CD4-positive, alpha-beta T cell (primary cell): ENCODE measurements around the gene ZGRF1. TPM values are rescaled to one million over a fixed set of nuclear protein-coding genes. Genes with fewer than 3 reads are reported as not detected.
"Not testable (repeated sequence)": the region's sequence is repeated elsewhere in the genome, so short reads cannot be mapped to it uniquely, and the experiment has no call there.

Source experiments
- ATAC-seq: fragments of 200-7000 bp; cut with Tn5 transposase; one replicate; pipeline ENCODE4 v1.10.0; 2022; ENCODE audit warnings: mild to moderate bottlenecking; ENCODE audit not compliant: poor library complexity
- CTCF ChIA-PET: fragments of 350-600 bp; sonication (Branson Sonifier 250); formaldehyde crosslinking; loops from one replicate; lab custom pipeline; 2021; ENCODE audit warnings: antibody characterized with exemption, inconsistent platforms; lab: Charles Lee
- POLR2A ChIA-PET: fragments of 350-600 bp; sonication (Branson Sonifier 250); formaldehyde crosslinking; loops from one replicate; lab custom pipeline; 2021; ENCODE audit warnings: antibody characterized with exemption, inconsistent platforms; lab: Charles Lee
- DNase-seq, 14 experiments: peaks; one replicate each; pipeline ENCODE4 v3.0.0-alpha.2; 2013 to 2020; ENCODE audit warnings: mixed read lengths in 2 of 14
- H3K27ac ChIP-seq, 2 donors: one replicate each; pipeline versions ENCODE4 v1.5.1 to v1.7.0; 2013; ENCODE audit warnings: low read length in 2 of 2, low read depth in 1 of 2, mild to moderate bottlenecking in 1 of 2
- H3K27me3 ChIP-seq, 2 experiments: 1 replicate in 1 of 2; 2 replicates in 1 of 2; pipeline versions ENCODE4 v1.6.1 to v1.7.0; 2013; ENCODE audit warnings: low read length in 2 of 2, control low read depth in 1 of 2, mild to moderate bottlenecking in 1 of 2, moderate library complexity in 1 of 2; ENCODE audit not compliant: insufficient read depth in 2 of 2, control insufficient read depth in 1 of 2
- H3K36me3 ChIP-seq: one replicate; pipeline ENCODE4 v1.6.1; 2013; ENCODE audit warnings: low read length, control low read depth; ENCODE audit not compliant: insufficient read depth
- H3K4me1 ChIP-seq: one replicate; pipeline ENCODE4 v1.6.1; 2013; ENCODE audit warnings: low read length, control low read depth; ENCODE audit not compliant: insufficient read depth
- H3K4me3 ChIP-seq: one replicate; pipeline ENCODE4 v1.5.1; 2013; ENCODE audit warnings: mild to moderate bottlenecking, low read length, moderate library complexity
- H3K9me3 ChIP-seq, 2 experiments: 1 replicate in 1 of 2; 2 replicates in 1 of 2; pipeline versions ENCODE4 v1.6.1 to v1.7.0; 2013; ENCODE audit warnings: low read length in 2 of 2, mild to moderate bottlenecking in 2 of 2, control low read depth in 1 of 2, moderate library complexity in 1 of 2; ENCODE audit not compliant: control insufficient read depth in 1 of 2, insufficient read depth in 1 of 2
- H3K27ac Mint-ChIP-seq: one replicate; pipeline ENCODE4 v1.8.0; 2020; ENCODE audit warnings: mixed read lengths
- H3K27me3 Mint-ChIP-seq: one replicate; pipeline ENCODE4 v1.8.0; 2021; ENCODE audit warnings: mixed read lengths
- H3K36me3 Mint-ChIP-seq: one replicate; pipeline ENCODE4 v1.8.0; 2021; ENCODE audit warnings: low read depth, mixed read lengths
- H3K4me1 Mint-ChIP-seq: one replicate; pipeline ENCODE4 v1.8.0; 2021; ENCODE audit warnings: low read depth, mixed read lengths
- H3K4me3 Mint-ChIP-seq: one replicate; pipeline ENCODE4 v1.8.0; 2020; ENCODE audit warnings: mild to moderate bottlenecking, mixed read lengths
- H3K9me3 Mint-ChIP-seq: one replicate; pipeline ENCODE4 v1.8.0; 2020; ENCODE audit warnings: mixed read lengths
- intact Hi-C, 2 experiments: fragments of 100-400 bp; cut with DNase I in 1 of 2; cut with micrococcal nuclease in 1 of 2; formaldehyde crosslinking; loops; one replicate each; pipeline versions ENCODE4 v1.15.1 to v1.9.0; 2023 to 2025; cut with DNase I, micrococcal nuclease
- total RNA-seq, 174 experiments: library from RNA in 2 of 174; stranded (reverse) in 2 of 174; gene quantifications; one replicate each; pipeline ENCODE4 v1.2.3 and lab custom pipeline; 2021 to 2026
- TF ChIP-seq, protein P1 (sequence below): fragments of 200-600 bp; IDR thresholded peaks from one replicate; pipeline ENCODE4 v1.8.0; 2022; ENCODE audit warnings: antibody characterized with exemption, mild to moderate bottlenecking

Gene ZGRF1
- total RNA-seq, 2 experiments from 2014 or later: 11.3 to 11.7 TPM

DNA sequence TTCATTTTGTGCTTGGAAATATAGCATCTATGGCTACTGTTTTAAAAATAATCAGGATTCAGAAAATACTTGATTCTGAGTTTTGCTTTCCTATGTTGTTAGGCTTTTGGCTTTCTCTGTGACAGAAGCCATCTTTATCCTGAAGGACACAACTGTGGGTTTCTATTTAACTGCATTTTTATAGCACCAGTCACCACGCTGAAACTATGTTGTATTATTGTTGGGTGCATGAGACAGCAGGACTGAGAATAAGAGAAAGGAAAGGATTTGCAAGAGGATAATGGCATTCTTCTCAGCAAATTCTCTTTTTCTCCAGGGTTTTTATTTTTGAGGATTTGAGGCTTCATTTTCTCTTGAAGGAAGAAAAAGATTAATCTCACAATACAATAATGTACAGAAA, 110.6 kb downstream of the ZGRF1 start:
- DNase-seq: no peak
- H3K27ac Mint-ChIP-seq: no peak overlapping the region
- H3K27me3 Mint-ChIP-seq: peaks cover 73% of the 10 kb centered on the region
- intact Hi-C loops: no loop called here
- Histone ChIP-seq H3K27ac (no peak overlapping the region), H3K36me3 (no peaks in the 10 kb centered on the region), H3K9me3 (peaks cover 0 to 17% of the 10 kb centered on the region in 2 experiments), H3K27me3 (peaks cover 35 to 37% of the 10 kb centered on the region in 2 experiments), H3K4me1 (peaks cover 27% of the 10 kb centered on the region), H3K4me3 (no peak overlapping the region)
- ChIA-PET POLR2A (interaction anchor here (0.7 kb wide), 1 partner anchor 246 kb away, joined by 3 read pairs; no protein-coding TSS in a partner anchor), CTCF (no interaction called here)
- ATAC-seq: no peak
- peaks cover 6% of the 10 kb centered on the region for H3K9me3 Mint-ChIP-seq
- H3K4me1 Mint-ChIP-seq: peaks cover 34% of the 10 kb centered on the region
- no peaks in the 10 kb centered on the region for H3K36me3 Mint-ChIP-seq
- H3K4me3 Mint-ChIP-seq: peak overlapping the region; percentile 2
- TF ChIP-seq, protein P1, sequence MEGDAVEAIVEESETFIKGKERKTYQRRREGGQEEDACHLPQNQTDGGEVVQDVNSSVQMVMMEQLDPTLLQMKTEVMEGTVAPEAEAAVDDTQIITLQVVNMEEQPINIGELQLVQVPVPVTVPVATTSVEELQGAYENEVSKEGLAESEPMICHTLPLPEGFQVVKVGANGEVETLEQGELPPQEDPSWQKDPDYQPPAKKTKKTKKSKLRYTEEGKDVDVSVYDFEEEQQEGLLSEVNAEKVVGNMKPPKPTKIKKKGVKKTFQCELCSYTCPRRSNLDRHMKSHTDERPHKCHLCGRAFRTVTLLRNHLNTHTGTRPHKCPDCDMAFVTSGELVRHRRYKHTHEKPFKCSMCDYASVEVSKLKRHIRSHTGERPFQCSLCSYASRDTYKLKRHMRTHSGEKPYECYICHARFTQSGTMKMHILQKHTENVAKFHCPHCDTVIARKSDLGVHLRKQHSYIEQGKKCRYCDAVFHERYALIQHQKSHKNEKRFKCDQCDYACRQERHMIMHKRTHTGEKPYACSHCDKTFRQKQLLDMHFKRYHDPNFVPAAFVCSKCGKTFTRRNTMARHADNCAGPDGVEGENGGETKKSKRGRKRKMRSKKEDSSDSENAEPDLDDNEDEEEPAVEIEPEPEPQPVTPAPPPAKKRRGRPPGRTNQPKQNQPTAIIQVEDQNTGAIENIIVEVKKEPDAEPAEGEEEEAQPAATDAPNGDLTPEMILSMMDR: no peak

DNA sequence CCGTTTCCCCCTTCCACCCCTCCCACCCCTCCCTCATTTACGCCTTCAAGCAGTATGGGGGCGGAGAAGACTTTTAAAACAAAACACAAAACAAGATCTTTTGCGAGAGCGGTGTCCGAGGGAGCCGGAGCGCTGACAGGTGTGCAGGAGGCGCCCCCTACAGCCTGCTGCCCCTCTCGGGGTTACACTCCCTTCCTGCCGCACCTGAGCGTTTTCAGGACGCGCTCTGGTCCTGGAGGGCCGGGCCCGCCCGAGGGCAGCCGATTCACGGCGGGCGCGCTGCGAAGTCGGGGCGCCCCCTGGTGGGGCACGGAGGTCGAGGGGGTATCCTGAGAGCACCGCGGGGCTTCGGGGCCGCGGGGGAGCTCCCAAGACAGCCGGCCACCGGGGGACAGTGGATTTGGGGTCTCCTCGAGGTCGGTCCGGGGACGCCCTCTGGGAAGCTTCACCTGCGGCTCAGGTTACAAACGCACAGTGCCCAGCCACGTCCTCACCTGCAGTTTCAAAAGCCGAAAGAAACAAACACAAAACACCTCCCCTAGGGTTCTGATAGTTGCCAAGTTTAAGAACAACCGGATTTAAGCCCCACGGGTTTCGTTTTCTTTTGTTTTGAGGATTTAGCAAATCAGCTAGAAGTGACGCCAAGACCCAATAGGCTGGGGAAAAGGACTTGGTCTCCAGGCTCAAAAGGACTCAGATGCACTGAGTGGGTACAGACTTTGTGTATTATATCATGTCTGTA, 112.8 kb downstream of the ZGRF1 start:
- Histone ChIP-seq H3K4me1 (peaks cover 35% of the 10 kb centered on the region), H3K27me3 (peaks cover 50 to 51% of the 10 kb centered on the region in 2 experiments), H3K4me3 (peak overlapping the region; percentile 51), H3K27ac (no peak overlapping the region), H3K36me3 (no peaks in the 10 kb centered on the region), H3K9me3 (peaks cover 9 to 28% of the 10 kb centered on the region in 2 experiments)
- peaks cover 51% of the 10 kb centered on the region for H3K4me1 Mint-ChIP-seq
- H3K27me3 Mint-ChIP-seq: peaks cover 78% of the 10 kb centered on the region
- no peaks in the 10 kb centered on the region for H3K36me3 Mint-ChIP-seq
- H3K4me3 Mint-ChIP-seq: peak overlapping the region; percentile 89
- CTCF ChIA-PET: interaction anchor here (0.6 to 1.6 kb wide), 8 partner anchors 9 to 310 kb away, joined by 3 to 7 read pairs (median 4); no protein-coding TSS in a partner anchor
- ATAC-seq (peak; percentile 82), DNase-seq (peak; percentile 49 to 83 (median 70))
- POLR2A ChIA-PET: interaction anchor here (0.7 to 1.4 kb wide), 3 partner anchors 114 to 292 kb away, joined by 3 to 4 read pairs (median 3); partner anchors contain the start of gene AP1AR
- peaks cover 6% of the 10 kb centered on the region for H3K9me3 Mint-ChIP-seq
- intact Hi-C loops: loop anchor here (1.0 to 5.0 kb wide), 7 partner anchors 113 to 425 kb away; partner anchors contain the start of genes AP1AR (in 2 of the 2), LARP7 (in 1 of the 2) and ZGRF1 (in 1 of the 2)
- TF ChIP-seq, protein P1: peak; percentile 74
- no peak overlapping the region for H3K27ac Mint-ChIP-seq

DNA sequence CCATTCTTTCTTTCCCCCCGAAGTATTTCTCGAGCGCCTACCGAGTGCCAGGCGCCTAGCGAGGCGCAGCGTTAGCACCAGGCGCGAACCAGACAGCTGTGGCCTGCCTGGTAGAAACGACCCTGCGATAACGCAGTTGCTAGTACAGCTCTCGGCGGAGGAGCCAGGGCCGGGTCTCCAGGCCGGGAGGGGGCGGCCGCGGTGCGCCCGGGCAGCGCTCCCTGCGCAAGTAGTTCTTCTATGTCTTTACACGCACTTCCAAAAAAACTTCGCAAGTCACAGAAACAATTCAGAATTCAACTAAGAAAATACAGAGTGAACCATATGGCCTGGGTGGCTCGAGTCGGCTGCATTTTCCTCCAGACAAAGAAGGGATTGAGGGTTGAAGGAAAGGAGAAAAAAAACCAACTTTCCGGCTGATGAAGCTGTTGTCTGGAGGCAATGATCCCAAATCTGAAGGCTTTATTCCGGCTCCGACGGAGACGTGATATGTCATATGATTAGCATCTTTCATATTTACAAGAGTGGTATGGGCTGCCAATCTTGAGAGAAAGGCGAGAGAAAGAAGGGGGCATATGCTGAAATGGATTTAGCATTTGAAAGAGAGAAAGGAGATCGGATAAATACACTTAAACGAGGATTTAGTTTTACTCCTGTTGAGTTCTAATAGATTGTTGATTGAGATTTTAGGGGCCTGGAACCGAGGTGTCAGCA, 113.5 kb downstream of the ZGRF1 start:
- no peak overlapping the region for H3K27ac ChIP-seq
- ATAC-seq (peak; percentile 51), DNase-seq (peak in 8 of 14 experiments; percentile 22 to 73 (median 45))
- Mint-ChIP-seq H3K27ac (no peak overlapping the region), H3K27me3 (peaks cover 84% of the 10 kb centered on the region), H3K4me3 (peak overlapping the region; percentile 89), H3K9me3 (peaks cover 6% of the 10 kb centered on the region), H3K36me3 (no peaks in the 10 kb centered on the region), H3K4me1 (peaks cover 58% of the 10 kb centered on the region)
- TF ChIP-seq, protein P1: no peak
- H3K27me3 ChIP-seq: peaks cover 56 to 59% of the 10 kb centered on the region in 2 experiments
- ChIA-PET CTCF (interaction anchor here (0.8 to 1.5 kb wide), 5 partner anchors 11 to 309 kb away, joined by 3 to 8 read pairs (median 4); no protein-coding TSS in a partner anchor), POLR2A (interaction anchor here (0.7 to 1.4 kb wide), 3 partner anchors 115 to 291 kb away, joined by 3 to 4 read pairs (median 3); partner anchors contain the start of gene AP1AR)
- intact Hi-C loops: loop anchor here (1.0 to 5.0 kb wide), 3 partner anchors 114 to 291 kb away; partner anchors contain the start of genes AP1AR (in 2 of the 2), LARP7 (in 1 of the 2) and ZGRF1 (in 1 of the 2)
- H3K4me3 ChIP-seq: peak overlapping the region; percentile 51
- no peaks in the 10 kb centered on the region for H3K36me3 ChIP-seq
- peaks cover 9 to 28% of the 10 kb centered on the region in 2 experiments for H3K9me3 ChIP-seq
- peaks cover 35% of the 10 kb centered on the region for H3K4me1 ChIP-seq

DNA sequence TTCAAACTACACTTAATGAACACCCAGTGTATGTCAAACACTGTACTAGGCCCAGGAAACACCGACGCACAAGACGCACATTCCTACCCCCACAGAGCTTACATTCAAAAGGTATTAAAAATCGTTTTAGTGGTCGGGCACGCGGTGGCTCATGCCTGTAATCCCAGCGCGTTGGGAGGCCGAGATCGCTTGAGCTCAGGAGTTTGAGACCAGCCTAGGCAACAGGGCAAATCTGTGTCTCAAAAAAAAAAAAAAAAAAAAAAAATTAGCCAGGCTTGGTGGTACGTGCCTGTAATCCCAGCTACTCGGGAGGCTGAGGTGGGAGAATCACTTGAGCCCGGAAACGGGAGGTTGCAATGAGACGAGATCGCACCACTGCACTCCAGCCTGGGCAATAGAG, 114.3 kb downstream of the ZGRF1 start:
- intact Hi-C loops: loop anchor here (5.0 kb wide), 2 partner anchors 115 to 290 kb away; partner anchors contain the start of genes AP1AR (in 2 of the 2), LARP7 (in 1 of the 2) and ZGRF1 (in 1 of the 2)
- CTCF ChIA-PET: interaction anchor here (0.8 to 1.4 kb wide), 3 partner anchors 10 to 194 kb away, joined by 3 to 8 read pairs (median 3); no protein-coding TSS in a partner anchor
- H3K27ac Mint-ChIP-seq, H3K9me3 Mint-ChIP-seq, DNase-seq, H3K36me3 ChIP-seq, H3K27ac ChIP-seq, POLR2A ChIA-PET, ATAC-seq, H3K36me3 Mint-ChIP-seq: not testable (repeated sequence)
- H3K4me1 ChIP-seq: peaks cover 36% of the 10 kb centered on the region
- H3K9me3 ChIP-seq: peaks cover 9 to 28% of the 10 kb centered on the region in 2 experiments
- peak overlapping the region; percentile 89 for H3K4me3 Mint-ChIP-seq
- H3K4me3 ChIP-seq: peak overlapping the region; percentile 51
- H3K27me3 ChIP-seq: peaks cover 60 to 66% of the 10 kb centered on the region in 2 experiments
- peaks cover 91% of the 10 kb centered on the region for H3K27me3 Mint-ChIP-seq
- peaks cover 65% of the 10 kb centered on the region for H3K4me1 Mint-ChIP-seq
